ENCODE results near the gene PDCD4. TPM values are rescaled to one million over a fixed set of nuclear protein-coding genes. Genes with fewer than 3 reads are reported as not detected.

Gene PDCD4
- total and polyA plus RNA-seq, 2 of the 8 experiments (the other 6 are each of a cell fraction or from before 2014, with no cell fraction given): 3.3 to 26.8 TPM

GRCh38 chr10:110853921-110854605 is 17.7 kb upstream of the PDCD4 start:
- Histone ChIP-seq H3K23ac (ENCODE audit: insufficient read length) (no peak overlapping the region), H3K36me3 (ENCODE audit: control insufficient read depth in 2 of 4, insufficient read depth in 4 of 4, low read length in 3 of 4) (no peaks in the 10 kb centered on the region), H2BK120ac (replicated peaks; ENCODE audit: low read depth, low read length) (no peak overlapping the region), H4K91ac (replicated peaks; ENCODE audit: insufficient read length, low read length) (no peak overlapping the region), H3K4me2 (ENCODE audit: insufficient read depth in 1 of 2, low read depth in 2 of 2, low read length in 2 of 2) (no peak overlapping the region), H3K27ac (ENCODE audit: low read depth, low read length) (no peak overlapping the region), H3K56ac (replicated peaks; ENCODE audit: insufficient read length, low read depth, low read length) (no peak overlapping the region), H3K23me2 (ENCODE audit: low read depth, low read length) (no peaks in the 10 kb centered on the region), H3K18ac (ENCODE audit: extremely low read depth, low read length) (no peak overlapping the region), H2AK5ac (ENCODE audit: low read depth, low read length) (no peak overlapping the region), H2BK15ac (ENCODE audit: low read length) (no peak overlapping the region), H2BK20ac (ENCODE audit: low read length) (no peak overlapping the region), H2BK5ac (ENCODE audit: low read depth, low read length) (no peak overlapping the region), H3K4me3 (ENCODE audit: extremely low read depth in 1 of 4, insufficient read depth in 2 of 4, low read depth in 3 of 4, low read length in 4 of 4) (no peak overlapping the region), H3K79me2 (ENCODE audit: control insufficient read depth in 1 of 2, insufficient read depth in 2 of 2, low read length in 2 of 2) (no peaks in the 10 kb centered on the region), H4K5ac (ENCODE audit: insufficient read length, low read depth, low read length) (no peak overlapping the region), H4K20me1 (replicated peaks in 1 of 2; ENCODE audit: control insufficient read depth in 1 of 2, insufficient read depth in 2 of 2, low read length in 2 of 2) (no peaks in the 10 kb centered on the region), H4K8ac (ENCODE audit: extremely low read depth, insufficient read depth, low read length) (no peak overlapping the region), H3K4ac (replicated peaks; ENCODE audit: insufficient read length, low read depth, low read length) (no peak overlapping the region), H3K9me3 (ENCODE audit: insufficient read depth in 2 of 2, low read depth in 1 of 2, low read length in 1 of 2) (no peaks in the 10 kb centered on the region), H3K79me1 (ENCODE audit: low read depth, low read length) (no peaks in the 10 kb centered on the region), H2BK12ac (ENCODE audit: low read depth, low read length) (no peak overlapping the region), H3K9ac (replicated peaks in 1 of 4; ENCODE audit: extremely low read depth in 1 of 4, low read depth in 3 of 4, low read length in 3 of 4) (no peak overlapping the region), H2AFZ (ENCODE audit: low read length) (no peak overlapping the region), H3K14ac (ENCODE audit: insufficient read length) (no peak overlapping the region), H3K27me3 (replicated peaks in 1 of 4; ENCODE audit: control insufficient read depth in 3 of 4, extremely low read depth in 1 of 4, insufficient read depth in 3 of 4, low read length in 3 of 4) (no peaks in the 10 kb centered on the region), H3K4me1 (replicated peaks in 1 of 4; ENCODE audit: control insufficient read depth in 3 of 4, insufficient read depth in 4 of 4, low read length in 3 of 4) (no peaks in the 10 kb centered on the region)
- POLR2A ChIA-PET (ENCODE audit: partially characterized antibody): no interaction called here
- CTCF ChIA-PET (ENCODE audit: partially characterized antibody): interaction anchor here (0.6 to 1.6 kb wide), 5 partner anchors 8 to 50 kb away, joined by 3 to 7 read pairs (median 3); partner anchors contain the start of gene PDCD4
- DNase-seq (ENCODE audit: low read depth in 1 of 2, low spot score in 2 of 2) (no peak), FAIRE-seq (no peak)
- TF ChIP-seq EZH2 (IDR thresholded peaks at IDR 0.05; ENCODE audit: low read depth, low read length, severe bottlenecking) (no peak), YY1 (IDR thresholded peaks at IDR 0.05; ENCODE audit: low read depth, low read length) (no peak), RAD21 (IDR thresholded peaks at IDR 0.05 in 1 of 2, conservative IDR thresholded peaks at IDR 0.05 in 1 of 2; ENCODE audit: low read depth in 2 of 2, low read length in 2 of 2) (no peak), ASH2L (IDR thresholded peaks at IDR 0.05; ENCODE audit: low read length) (no peak), ZNF274 (IDR thresholded peaks at IDR 0.05; ENCODE audit: borderline replicate concordance, extremely low read depth, low read length) (no peak), ATF2 (IDR thresholded peaks at IDR 0.05; ENCODE audit: low read length) (no peak)
- TF ChIP-seq, protein P1, sequence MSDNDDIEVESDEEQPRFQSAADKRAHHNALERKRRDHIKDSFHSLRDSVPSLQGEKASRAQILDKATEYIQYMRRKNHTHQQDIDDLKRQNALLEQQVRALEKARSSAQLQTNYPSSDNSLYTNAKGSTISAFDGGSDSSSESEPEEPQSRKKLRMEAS (IDR thresholded peaks at IDR 0.05): no peak
